Astrocyte (in vitro differentiated cells and primary cell): Measurements from ENCODE around the gene RPS5. TPM values are rescaled to one million over a fixed set of nuclear protein-coding genes. Genes with fewer than 3 reads are reported as not detected.

Experiments
- DNase-seq: peaks from one replicate; pipeline ENCODE4 v3.0.0-alpha.2; 2010; ENCODE audit warnings: low read depth
- FAIRE-seq: peaks from 2 replicates; lab custom pipeline; 2011; peaks lifted over from hg19 to GRCh38; lab: Jason Lieb, UNC
- H2AFZ ChIP-seq: 2 replicates; pipeline ENCODE4 v1.6.0; 2012; ENCODE audit warnings: low read depth, low read length, inconsistent platforms
- H3K27ac ChIP-seq: 2 replicates; pipeline ENCODE4 v1.5.1; 2011; ENCODE audit warnings: low read depth, low read length, inconsistent platforms
- H3K27me3 ChIP-seq: 2 replicates; pipeline ENCODE4 v1.6.0; 2011; ENCODE audit warnings: low read length, inconsistent platforms; ENCODE audit not compliant: insufficient read depth
- H3K36me3 ChIP-seq: 2 replicates; pipeline ENCODE4 v1.5.1; 2011; ENCODE audit warnings: low read length, inconsistent platforms; ENCODE audit not compliant: insufficient read depth
- H3K4me1 ChIP-seq: 2 replicates; pipeline ENCODE4 v1.5.1; 2011; ENCODE audit warnings: low read length, inconsistent platforms; ENCODE audit not compliant: insufficient read depth
- H3K4me2 ChIP-seq: 2 replicates; pipeline ENCODE4 v1.6.0; 2012; ENCODE audit warnings: low read length, inconsistent platforms
- H3K4me3 ChIP-seq: 2 replicates; pipeline ENCODE4 v1.5.1; 2011; ENCODE audit warnings: low read depth, mild to moderate bottlenecking, low read length, inconsistent platforms; ENCODE audit not compliant: insufficient read depth
- H3K79me2 ChIP-seq: 2 replicates; pipeline ENCODE4 v1.6.0; 2012; ENCODE audit warnings: mild to moderate bottlenecking, low read length, inconsistent platforms; ENCODE audit not compliant: insufficient read depth
- H3K9ac ChIP-seq: 2 replicates; pipeline ENCODE4 v1.6.0; 2012; ENCODE audit warnings: mild to moderate bottlenecking, low read length, inconsistent platforms
- H3K9me3 ChIP-seq: 2 replicates; pipeline ENCODE4 v1.5.1; 2012; ENCODE audit warnings: low read depth, mild to moderate bottlenecking, low read length, inconsistent platforms; ENCODE audit not compliant: insufficient read depth
- H4K20me1 ChIP-seq: 2 replicates; pipeline ENCODE4 v1.6.0; 2012; ENCODE audit warnings: low read length, inconsistent platforms; ENCODE audit not compliant: insufficient read depth
- H3K27ac Mint-ChIP-seq: one replicate; pipeline ENCODE4 v1.8.0; 2021; ENCODE audit warnings: mild to moderate bottlenecking, mixed read lengths; ENCODE audit not compliant: unreplicated experiment
- H3K27me3 Mint-ChIP-seq: one replicate; pipeline ENCODE4 v1.8.0; 2021; ENCODE audit warnings: low read depth, mixed read lengths; ENCODE audit not compliant: unreplicated experiment
- H3K36me3 Mint-ChIP-seq: one replicate; pipeline ENCODE4 v1.8.0; 2021; ENCODE audit warnings: low read depth, mixed read lengths; ENCODE audit not compliant: unreplicated experiment
- H3K4me1 Mint-ChIP-seq: one replicate; pipeline ENCODE4 v1.8.0; 2021; ENCODE audit warnings: low read depth, mixed read lengths; ENCODE audit not compliant: unreplicated experiment
- H3K4me3 Mint-ChIP-seq: one replicate; pipeline ENCODE4 v1.8.0; 2021; ENCODE audit warnings: mild to moderate bottlenecking, moderate library complexity, mixed read lengths; ENCODE audit not compliant: unreplicated experiment
- H3K9me3 Mint-ChIP-seq: one replicate; pipeline ENCODE4 v1.8.0; 2021; ENCODE audit warnings: mild to moderate bottlenecking, mixed read lengths; ENCODE audit not compliant: unreplicated experiment
- EZH2 ChIP-seq: IDR thresholded peaks from 2 replicates; pipeline ENCODE4 v1.6.1; 2012; ENCODE audit warnings: mild to moderate bottlenecking, low read length, inconsistent platforms; ENCODE audit not compliant: insufficient read depth
- total RNA-seq: library from RNA; stranded (reverse); gene quantifications from 2 replicates; pipeline ENCODE4 v1.2.1, GENCODE V29; 2021
- TF ChIP-seq, protein P1 (sequence below): IDR thresholded peaks from 2 replicates; pipeline ENCODE4 v1.5.1; 2011; ENCODE audit warnings: low read depth, mild to moderate bottlenecking, inconsistent platforms, low read length, moderate library complexity; ENCODE audit not compliant: insufficient read depth

The RPS5 gene
- total RNA-seq, 1 donor from 2014 or later: 891 TPM

DNA sequence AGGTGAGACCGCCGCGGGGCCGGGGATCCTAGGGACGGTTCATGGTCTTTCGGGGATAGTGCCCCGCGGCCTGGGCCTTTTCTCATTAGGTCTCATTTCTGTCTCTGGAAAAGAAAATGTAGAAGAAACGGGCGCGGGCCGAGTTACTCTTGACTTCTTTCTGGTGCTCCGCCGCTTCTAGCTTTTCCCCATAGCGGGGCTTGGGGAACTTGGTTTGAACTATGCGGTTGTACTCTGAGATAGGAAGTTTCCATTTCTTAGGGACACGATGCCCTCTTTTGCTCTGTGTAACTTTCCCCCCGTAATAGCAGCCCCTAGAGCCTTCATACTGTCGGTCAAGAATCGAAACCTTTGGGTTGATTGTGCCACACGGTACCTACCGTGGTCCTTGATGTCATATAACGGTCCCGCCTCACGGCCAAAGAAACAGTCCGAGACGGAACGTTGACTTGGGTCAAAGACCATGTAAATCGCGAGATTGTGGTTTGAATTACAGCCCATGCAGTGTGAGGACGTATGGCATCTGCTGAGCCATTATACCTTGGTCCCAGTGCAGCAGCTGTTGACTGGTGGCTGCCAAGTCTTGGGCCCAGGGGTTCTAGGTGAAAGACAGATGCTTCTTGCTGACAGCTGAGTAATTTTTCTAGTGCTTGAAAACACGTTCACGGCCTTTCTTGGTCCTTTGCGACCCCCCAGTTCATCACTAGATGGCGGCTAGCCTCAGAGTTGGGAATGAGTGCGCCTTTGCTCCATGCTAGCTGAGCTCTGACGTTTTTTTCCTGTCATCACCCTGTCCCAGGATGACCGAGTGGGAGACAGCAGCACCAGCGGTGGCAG lies 487 bp downstream of the RPS5 start:
- H2AFZ ChIP-seq: no peak overlapping the region
- H3K4me2 ChIP-seq: peak overlapping the region; percentile 95
- no peak for FAIRE-seq
- no peaks in the 10 kb centered on the region for H3K9me3 Mint-ChIP-seq
- H3K79me2 ChIP-seq: peaks cover 62% of the 10 kb centered on the region
- H3K4me3 Mint-ChIP-seq: peak overlapping the region; percentile 99
- peaks cover 50% of the 10 kb centered on the region for H4K20me1 ChIP-seq
- H3K27me3 ChIP-seq: no peaks in the 10 kb centered on the region
- no peaks in the 10 kb centered on the region for H3K9me3 ChIP-seq
- no peak for DNase-seq
- peaks cover 17% of the 10 kb centered on the region for H3K4me1 ChIP-seq
- TF ChIP-seq, protein P1, sequence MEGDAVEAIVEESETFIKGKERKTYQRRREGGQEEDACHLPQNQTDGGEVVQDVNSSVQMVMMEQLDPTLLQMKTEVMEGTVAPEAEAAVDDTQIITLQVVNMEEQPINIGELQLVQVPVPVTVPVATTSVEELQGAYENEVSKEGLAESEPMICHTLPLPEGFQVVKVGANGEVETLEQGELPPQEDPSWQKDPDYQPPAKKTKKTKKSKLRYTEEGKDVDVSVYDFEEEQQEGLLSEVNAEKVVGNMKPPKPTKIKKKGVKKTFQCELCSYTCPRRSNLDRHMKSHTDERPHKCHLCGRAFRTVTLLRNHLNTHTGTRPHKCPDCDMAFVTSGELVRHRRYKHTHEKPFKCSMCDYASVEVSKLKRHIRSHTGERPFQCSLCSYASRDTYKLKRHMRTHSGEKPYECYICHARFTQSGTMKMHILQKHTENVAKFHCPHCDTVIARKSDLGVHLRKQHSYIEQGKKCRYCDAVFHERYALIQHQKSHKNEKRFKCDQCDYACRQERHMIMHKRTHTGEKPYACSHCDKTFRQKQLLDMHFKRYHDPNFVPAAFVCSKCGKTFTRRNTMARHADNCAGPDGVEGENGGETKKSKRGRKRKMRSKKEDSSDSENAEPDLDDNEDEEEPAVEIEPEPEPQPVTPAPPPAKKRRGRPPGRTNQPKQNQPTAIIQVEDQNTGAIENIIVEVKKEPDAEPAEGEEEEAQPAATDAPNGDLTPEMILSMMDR: no peak
- TF ChIP-seq EZH2: no peak
- peaks cover 13% of the 10 kb centered on the region for H3K36me3 Mint-ChIP-seq
- peaks cover 20% of the 10 kb centered on the region for H3K4me1 Mint-ChIP-seq
- H3K27ac Mint-ChIP-seq: peak overlapping the region; percentile 100
- H3K4me3 ChIP-seq: peak overlapping the region; percentile 93
- no peaks in the 10 kb centered on the region for H3K27me3 Mint-ChIP-seq
- peak overlapping the region; percentile 63 for H3K27ac ChIP-seq
- peaks cover 19% of the 10 kb centered on the region for H3K36me3 ChIP-seq
- H3K9ac ChIP-seq: peak overlapping the region; percentile 90

DNA sequence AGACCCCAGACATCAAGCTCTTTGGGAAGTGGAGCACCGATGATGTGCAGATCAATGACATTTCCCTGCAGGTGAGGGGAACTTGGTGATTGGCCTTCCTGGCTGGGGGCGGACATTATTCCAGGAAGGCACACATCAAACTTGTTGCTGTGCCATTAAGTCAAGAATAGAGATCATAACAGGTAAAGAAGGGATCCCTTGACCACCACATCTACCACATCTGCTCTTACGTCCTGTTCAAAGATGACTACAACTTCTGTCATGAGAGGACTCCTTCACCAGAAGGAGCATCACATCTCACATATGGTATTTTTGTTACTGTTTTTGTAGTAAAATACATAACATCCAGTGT lies 1.1 kb downstream of the RPS5 start:
- DNase-seq: no peak
- H3K4me2 ChIP-seq: peak overlapping the region; percentile 95
- peaks cover 17% of the 10 kb centered on the region for H3K4me1 ChIP-seq
- peaks cover 67% of the 10 kb centered on the region for H3K79me2 ChIP-seq
- FAIRE-seq: no peak
- peak overlapping the region; percentile 93 for H3K4me3 ChIP-seq
- no peaks in the 10 kb centered on the region for H3K9me3 ChIP-seq
- H3K9ac ChIP-seq: peak overlapping the region; percentile 90
- H3K27ac ChIP-seq: no peak overlapping the region
- H3K4me3 Mint-ChIP-seq: peak overlapping the region; percentile 99
- H3K4me1 Mint-ChIP-seq: peaks cover 20% of the 10 kb centered on the region
- no peak for TF ChIP-seq EZH2
- TF ChIP-seq, protein P1: no peak
- H3K27me3 ChIP-seq: no peaks in the 10 kb centered on the region
- H3K27ac Mint-ChIP-seq: peak overlapping the region; percentile 100
- H2AFZ ChIP-seq: no peak overlapping the region
- H3K27me3 Mint-ChIP-seq: no peaks in the 10 kb centered on the region
- no peaks in the 10 kb centered on the region for H3K9me3 Mint-ChIP-seq
- peaks cover 25% of the 10 kb centered on the region for H3K36me3 ChIP-seq
- peaks cover 17% of the 10 kb centered on the region for H3K36me3 Mint-ChIP-seq
- H4K20me1 ChIP-seq: peaks cover 55% of the 10 kb centered on the region
